ENCODE measurements around the gene POC1B.

POC1B gene

DNA sequence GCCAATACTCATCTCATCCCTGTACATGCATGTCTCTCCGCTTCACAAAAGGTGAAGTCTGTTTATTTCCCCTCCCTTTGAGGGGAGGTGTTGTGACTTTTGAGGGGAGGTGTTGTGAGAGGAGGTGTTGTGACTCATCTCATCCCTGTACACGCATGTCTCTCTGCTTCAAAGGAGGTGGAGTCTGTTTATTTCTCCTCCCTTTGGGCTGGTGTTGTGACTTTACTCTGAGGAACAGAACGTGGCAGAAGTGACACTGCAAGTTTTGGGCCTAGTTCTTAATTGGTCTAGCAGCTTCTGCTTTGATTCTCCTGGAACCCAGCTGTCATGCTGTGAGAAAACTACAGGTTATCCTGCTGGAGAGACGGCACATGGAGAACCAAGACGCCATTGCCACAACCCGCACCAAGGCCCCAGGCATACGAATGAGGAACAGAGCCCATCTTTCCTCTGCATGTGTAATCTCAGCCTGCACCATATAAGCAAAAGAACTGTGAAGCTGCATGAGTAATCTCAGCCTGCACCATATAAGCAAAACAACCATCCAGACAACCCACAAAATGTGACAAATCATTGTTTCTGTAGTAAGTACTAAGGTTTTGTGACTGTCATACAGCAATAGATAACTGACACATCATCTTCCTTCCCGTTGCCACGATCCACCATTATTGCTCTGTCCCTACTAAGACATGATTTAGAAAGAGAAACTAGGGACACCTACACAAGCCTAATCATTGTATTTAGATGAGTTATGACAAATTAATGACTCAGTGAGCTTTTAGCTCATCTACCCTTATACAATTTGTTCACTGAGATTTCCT lies 31.2 kb downstream of the POC1B start:
- peak; percentile 74 to 76 for DNase-seq

DNA sequence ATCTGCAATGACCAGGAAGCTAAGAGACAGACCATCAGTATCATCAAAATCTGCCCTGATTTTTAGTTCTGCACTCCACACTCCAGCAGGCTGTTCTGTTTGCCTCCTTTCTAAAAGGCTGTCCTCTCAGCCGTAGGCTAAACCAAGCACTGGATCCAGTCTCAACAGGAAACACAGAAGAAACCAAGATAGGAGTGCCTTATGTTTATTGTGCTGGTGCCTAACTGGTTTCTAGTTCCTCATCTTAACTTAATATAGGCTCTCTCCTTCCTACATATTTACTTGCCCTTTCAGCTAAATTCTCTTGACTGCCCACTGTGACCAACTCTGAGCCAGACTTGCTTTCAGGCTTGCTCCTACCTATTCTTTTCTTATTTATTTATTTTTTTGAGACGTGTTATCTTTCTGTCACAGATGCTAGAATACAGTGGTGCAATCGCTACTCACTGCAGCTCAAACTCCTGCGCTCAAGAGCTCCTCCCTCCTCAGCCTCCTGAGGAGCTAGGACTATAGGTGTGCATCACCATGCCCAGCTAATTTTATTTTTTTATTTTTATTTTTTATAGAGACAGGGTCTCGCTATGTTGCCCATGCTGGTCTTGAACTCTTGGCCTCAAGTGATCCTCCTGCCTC lies 32.1 kb downstream of the POC1B start:
- DNase-seq, result no peak

DNA sequence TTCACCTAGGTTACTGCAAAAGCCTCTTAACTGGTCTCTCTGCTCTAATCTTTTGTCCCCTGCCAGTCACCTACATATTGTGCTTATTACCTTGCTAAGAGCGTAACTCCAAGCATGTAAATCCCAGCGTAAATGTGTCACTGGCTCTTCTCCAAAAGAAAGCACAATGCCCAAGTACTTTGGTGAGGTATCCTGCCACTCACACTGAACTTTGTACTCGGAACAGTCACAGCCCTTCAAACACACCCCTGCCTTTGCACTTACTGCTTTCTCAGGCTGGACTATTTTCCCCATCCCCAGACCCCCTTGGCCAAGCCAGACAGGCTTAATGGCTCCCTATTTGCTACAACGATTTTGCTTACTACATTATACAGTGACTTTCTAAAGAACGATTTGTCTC lies 33.0 kb downstream of the POC1B start:
- DNase-seq, result no peak

DNA sequence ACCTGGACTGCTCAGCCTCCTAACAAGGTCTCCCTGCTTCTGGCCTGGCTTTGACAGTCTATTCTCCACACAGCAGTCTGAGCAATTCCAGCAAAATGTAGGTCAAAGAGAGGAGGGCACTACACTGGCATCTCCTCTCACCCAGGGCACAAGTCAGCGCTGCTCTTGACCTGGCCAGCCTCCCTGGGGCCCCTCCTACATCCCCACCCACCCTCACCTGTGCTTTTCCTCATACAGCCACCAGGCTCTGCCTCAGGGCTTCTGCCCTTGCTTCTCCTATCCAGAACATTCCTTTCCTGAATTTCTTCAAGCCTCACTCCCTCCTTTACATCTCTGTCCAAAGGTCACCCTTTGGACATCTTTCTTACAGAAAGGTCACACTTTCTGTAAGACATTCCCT lies 34.9 kb downstream of the POC1B start:
- no peak for DNase-seq

DNA sequence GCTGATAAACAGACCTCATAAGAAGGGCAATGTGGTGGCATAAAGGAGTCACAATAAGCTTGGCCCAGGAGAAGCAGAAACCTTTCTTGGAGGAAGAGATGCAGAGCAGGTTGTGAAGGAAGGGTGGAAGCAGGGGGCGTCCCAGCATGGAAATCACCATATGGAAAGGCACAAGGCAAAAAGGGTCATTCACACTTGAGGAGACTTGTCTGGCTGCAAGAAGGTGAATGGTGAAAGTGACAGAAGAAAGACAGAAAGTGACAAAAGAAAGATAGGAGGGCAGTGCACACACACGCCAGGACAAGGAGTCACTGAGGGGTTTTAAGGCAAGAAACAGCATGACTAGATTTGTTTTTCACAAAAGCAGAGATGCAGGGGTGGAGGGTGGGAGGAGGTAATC lies 39.6 kb downstream of the POC1B start:
- DNase-seq, result no peak

DNA sequence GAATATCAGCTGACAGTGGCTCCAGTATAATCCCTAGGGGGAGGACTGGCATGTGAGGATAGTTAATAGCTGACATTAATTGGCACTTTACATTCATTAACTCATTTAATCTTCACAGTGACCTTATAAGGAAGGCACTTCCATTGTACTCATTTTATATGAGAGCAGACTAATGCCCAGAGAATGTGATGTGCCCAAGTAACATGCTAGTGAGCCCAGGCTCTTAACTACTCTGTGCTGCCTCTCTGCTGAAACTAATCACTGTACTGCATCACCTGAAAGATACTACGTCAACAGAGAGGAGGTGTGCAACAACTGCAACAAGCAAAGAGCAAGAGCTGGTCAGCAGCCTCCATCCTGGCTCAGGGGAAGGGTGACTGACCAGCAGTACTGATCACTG lies 41.4 kb downstream of the POC1B start:
- no peak for DNase-seq

DNA sequence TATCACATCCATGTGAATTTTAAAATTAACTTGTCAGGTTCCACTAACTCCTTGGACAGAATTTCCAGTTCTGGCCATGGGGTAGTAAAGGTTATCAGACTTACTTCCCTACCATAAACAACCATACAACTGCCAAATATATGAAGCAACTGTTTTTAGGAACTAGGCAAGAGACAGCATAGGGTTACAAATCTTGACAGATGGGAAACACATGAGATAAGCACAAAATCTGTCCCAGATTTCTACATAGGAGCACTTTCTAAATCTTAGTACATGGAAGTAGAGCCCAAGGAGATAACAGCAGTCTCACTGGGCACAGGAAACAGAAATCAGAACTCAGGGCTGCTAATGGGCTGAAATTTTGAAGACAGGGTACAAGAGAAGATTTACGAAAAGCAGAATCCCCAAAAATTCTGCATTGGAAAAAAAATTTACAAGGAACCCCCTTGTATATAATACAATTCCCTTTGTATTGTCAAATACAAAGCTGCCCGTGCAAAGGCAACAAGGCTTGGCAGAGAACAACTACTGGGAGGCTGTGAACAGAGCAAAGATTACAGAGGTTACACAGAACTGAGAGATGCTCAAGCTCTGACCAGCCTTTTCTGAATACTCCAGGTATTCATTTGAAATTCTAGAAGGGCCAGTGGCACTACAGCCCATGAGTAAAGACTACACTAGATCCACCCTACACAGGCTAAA lies 44.5 kb downstream of the POC1B start:
- no peak for DNase-seq

DNA sequence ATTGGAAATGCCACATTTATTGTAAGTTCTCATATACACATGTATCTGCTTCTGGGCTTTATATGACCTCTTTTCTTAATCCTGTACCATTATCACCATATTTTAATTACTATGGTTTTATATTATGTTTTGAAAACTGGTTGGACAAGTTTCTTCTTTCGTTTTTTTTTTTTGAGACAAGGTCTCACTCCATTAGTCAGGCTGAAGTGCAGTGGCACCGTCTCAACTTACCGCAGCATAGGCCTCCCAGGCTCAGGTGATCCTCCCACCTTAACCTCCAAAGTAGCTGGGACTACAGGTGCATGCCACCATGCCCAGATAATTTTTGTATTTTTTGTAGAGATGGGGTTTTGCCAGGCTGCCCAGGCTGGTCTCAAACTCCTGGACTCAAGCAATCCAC lies 45.9 kb downstream of the POC1B start:
- no peak for DNase-seq

DNA sequence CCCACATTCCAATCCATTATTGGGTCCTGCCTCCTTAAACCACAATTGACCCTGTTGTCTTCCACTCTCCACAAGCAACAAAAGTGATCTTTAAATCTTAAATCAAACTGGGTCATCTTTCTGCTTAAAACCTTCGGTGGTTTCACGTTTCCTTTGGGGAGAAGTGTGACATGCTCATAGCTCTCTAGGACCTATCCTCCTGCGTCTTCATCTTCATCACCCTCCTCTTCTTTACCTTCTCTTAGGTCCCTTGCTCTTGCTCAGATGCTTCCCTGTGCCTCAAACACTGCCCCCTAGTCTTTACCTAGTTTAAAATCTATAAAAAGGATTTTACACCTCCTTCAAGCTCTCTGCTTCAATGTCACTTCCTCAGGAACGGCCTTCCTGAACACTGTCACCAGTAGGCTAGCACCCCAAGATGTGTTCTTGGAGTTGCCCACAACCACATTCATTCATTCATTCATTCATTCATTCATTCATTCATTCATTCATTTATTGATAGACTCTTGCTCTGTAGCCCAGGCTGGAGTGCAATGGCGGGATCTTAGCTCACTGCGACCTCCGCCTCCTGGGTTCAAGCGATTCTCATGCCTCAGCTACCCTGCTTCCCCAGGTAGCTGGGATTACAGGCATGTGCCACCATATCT lies 48.1 kb downstream of the POC1B start:
- no peak for DNase-seq

DNA sequence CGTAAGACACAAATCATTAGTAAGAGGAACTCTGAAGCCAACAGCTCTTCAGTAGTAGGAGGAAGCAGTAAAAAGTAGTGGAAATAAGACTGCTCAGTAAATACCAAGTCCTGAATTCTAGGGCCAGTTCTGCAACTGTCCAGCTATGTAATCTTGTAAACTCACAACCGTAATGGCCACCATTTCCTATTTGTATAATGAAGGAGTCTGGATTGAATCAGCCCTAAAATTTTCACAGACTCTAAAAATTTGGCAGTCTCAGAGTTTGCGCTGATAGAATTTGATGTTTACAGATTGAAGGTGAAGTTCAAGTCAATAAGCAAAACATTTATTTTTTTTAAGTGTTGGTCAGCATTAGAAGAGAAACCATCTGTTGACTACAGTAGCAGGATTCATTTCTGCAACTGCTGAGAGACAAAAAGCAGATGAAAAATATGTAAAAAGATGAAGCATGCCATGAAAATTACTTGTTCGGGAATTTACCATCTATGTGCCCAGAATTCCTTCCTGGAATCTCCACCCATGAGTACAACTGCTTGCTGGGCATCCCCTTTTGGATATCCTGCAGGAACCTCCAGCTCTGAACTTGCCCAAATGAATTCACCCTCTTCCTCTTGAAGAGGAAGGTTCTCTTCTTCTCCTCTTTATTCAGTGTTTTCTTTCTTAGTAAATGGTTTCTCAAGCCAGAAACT lies 48.8 kb downstream of the POC1B start:
- no peak for DNase-seq

DNA sequence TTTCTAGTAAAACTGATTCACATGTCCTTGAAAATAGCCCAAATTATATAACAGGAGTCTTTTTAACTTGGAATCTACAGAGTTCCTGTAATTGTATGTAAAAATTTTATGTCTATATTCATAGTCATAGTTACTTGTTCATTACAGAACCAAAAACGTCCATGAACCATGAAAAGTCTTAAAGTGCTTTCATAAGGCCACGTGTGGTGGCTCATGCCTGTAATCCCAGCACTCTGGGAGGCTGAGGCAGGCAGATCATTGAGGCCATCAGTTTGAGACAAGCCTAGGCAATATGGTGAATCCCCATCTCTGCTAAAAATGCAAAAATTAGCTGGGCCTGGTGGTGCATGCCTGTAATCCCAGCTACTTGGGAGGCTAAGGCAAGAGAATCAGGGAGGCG lies 49.6 kb downstream of the POC1B start:
- no peak for DNase-seq

DNA sequence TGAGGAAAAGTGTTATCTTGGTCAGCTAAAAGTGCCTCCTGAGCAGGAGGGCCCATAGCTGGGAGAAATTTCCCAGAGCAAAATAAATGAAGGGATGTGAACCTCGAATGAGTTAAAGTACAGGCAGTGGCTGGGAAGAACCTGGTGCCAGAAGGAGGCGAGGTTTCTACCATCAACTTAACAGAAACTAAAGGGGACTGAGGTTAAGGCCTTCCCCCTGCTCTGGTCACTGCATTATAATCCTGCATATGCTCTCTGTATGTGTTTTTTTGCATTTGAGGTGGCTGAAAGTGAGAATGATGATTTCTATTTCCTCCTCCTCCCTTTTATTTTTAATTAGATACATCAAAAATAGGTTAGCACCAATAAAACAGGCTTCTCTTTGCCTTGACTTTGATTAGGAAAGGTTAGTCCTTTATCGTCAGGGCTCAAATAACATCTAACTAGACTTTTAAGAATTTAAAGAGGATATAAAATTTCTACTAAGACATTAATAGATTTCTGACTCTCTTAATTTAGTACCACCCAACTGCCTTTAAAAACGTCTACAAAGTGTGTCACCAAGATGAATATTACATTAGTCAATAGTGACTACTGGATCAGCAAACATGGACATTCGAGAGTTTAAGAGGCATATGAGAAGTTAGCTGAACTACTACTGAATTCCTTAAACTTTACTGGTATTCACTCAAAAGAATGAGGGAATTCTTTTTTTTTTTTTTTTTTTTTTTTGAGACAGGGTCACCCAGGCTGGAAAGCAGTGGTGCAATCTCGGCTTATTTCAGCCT lies 50.5 kb downstream of the POC1B start:
- DNase-seq, result no peak

DNA sequence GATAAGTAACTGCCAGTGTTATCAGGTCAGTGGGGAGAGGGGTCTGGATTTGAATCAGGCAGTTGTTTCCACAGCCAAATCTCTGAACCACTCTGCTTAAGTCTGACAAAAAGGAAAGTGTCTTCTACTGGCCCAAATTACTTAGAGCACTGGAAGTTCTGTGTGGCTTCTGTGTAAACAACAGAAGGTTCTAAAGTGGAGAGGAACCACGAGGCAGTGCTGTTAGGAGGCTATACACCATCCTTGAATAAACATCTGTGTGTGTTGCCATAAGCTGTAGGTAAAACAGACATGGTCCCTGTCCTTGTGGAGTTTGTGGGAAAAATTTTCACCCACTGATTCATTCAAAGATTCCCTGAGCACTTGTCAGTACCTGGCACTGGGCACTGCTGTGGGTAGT lies 51.2 kb downstream of the POC1B start:
- no peak for DNase-seq

DNA sequence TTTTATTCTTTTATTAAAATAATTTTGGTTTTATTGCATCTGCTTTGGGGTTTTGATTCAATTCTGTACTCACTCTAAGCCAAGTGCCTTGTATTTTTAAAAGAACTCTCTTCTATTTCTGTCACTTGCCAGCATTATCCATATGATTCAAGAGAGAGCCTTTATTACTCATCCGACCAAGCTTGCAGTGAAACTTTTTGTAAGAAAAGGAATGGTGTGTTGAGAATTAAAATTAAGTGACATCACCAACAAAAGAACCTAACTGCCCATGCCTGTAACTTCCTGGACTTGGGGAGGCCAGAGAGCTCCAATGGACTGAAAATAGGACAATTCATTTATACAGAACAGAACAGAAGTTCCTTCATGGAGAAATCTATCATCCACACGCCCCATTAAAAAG lies 53.3 kb downstream of the POC1B start:
- no peak for DNase-seq

DNA sequence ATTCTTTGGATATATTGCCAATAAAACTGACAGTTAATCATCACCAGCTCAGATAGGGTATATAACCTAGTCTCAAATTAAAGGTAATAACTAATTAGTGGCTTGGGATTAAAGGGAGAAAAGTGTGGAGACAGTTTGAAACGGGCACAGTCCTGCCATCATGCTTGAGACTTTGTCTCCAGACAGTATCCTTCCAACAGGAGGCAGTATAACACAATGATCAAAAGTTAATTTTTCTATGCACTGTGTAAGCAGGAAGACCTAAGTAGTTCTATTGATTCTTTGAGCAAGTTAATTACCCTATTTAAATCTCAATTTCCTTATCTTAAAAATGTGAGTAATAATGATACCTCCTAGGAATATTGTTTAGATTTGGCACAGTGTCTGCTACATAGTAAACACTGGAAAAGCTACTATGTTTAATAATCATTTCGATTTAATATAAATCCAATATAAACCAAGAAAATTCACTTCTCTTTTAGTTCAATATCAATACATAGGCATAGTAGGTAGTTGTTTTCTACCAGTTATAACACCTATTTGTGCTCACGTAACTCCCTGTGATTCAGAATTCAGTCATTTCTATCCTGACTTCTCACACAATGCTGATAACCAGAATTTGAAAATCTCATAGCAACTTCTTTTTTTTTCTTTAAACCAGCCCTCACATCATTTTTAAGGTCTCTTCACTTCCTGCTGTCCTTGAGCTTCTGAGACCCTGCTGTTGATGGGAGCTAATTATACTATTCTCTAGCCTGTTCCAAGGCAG lies 54.9 kb downstream of the POC1B start:
- no peak for DNase-seq

DNA sequence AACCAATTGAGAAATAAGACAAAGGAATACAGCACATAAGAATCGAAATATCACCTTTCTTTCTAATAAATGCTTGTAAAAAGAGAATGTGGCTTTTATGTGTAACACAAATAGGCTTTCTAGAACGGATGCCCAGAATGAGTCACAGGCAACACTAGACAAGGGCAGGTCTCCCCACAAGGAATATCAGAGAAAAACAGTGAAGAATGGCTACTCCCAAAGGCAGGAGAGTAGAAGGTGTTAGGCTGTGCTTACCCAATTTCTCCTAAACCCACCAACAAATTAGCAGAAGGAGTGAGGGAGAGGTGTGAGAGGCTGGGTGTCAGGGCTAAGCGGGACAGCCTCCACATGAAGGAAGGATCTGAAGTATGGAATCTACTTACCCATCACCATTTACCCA lies 56.5 kb downstream of the POC1B start:
- peak; percentile 30 to 40 for DNase-seq

DNA sequence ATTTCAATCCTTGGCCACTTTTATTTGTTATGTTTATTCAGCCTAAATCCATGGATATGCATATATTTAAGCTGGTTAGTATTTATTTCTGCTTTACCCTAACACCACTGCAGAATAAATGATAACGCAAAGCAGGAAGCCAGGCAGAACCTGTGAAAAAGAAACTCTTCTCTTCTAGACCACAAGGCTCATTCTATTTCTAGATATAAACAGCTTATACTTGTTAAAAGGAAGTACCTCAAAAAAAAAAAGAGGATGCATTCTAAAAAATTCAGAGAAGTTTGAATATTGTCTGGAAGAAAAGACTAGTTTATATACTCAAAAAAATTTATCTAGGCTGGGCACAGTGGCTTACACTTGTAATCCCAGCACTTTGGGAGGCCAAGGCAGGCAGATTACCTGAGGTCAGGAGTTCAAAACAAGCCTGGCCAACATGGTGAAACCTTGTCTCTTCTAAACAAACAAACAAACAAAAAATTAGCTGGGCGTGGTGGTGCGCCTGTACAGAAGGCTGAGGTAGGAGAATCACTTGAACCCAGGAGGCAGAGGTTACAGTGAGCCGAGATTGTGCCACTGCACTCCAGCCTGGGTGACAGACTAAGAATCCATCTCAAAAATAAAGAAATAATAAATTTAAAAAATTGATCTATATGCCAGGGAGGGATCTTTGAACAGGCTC lies 57.1 kb downstream of the POC1B start:
- no peak for DNase-seq

DNA sequence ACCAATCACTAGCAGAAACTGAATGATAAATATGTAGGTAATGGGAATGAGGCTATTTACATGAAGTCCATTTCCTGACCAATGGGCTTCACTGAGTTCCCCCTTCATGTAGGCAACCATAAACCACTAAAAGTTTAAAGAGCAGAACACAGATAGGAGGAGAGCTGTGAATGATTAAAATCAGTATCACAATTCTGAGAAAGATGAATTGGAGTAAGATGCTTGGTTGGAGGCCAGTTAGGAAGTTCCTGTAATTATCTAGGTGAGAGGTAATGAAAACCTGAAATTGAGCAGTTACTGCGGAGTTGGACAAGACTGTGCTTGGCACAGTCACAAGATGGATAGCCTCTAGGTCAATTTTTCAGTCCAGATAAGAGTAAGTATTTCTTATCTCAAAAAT lies 57.8 kb downstream of the POC1B start:
- DNase-seq, result no peak

DNA sequence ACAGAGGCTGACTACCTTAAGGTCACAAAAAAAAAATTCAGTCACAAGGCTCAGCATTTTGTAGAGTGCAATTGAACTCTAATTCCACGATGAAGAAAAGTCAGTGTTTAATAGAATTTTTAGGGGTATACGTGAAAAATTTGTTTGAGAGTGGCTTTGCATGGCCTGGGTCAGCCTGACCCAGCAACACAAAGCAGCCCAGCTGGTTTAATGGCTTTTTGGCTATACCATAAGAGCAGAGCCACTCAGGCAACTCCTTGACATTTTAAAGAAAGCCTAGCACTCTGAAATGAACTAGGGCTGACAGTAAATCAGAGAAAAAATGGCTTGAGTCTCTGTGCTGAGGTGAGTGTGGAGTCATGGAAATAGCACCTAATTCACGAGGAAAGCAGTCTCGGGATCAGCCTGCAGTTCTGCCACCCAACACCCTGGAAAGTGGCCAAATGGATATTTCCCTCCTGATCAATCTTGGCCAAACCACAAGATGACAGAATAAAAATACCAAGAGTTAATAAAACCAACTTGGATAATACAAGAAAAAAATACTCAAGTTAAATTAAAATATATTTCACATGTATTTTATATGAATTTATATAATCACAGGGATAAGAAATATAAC lies 60.8 kb downstream of the POC1B start:
- DNase-seq, result no peak
